IMR-90 (cell line): ENCODE data around the gene STK35. TPM values are rescaled to one million over a fixed set of nuclear protein-coding genes. Genes with fewer than 3 reads are reported as not detected.

Experiments
- ATAC-seq: fragments of 200-7000 bp; cut with Tn5 transposase; 2 replicates; pipeline ENCODE4 v1.9.1; 2020; ENCODE audit warnings: low read depth, mild to moderate bottlenecking, moderate library complexity
- BruUV-seq: library from RNA; stranded (reverse); fragments of 400-500 nt; replicated peaks from 2 replicates; lab custom pipeline; 2021; lab: Mats Ljungman, UMichigan
- CTCF ChIA-PET: fragments of 300-600 bp; formaldehyde crosslinking; extraction: SDS; loops from one replicate; lab custom pipeline; 2021; ENCODE audit warnings: antibody characterized with exemption; lab: Yijun Ruan, JAX
- POLR2A ChIA-PET: fragments of 300-600 bp; sonication (Branson Sonifier 250); formaldehyde crosslinking; loops from one replicate; lab custom pipeline; 2022; ENCODE audit warnings: antibody characterized with exemption; ENCODE audit not compliant: unreplicated experiment; lab: Charles Lee
- DNase-seq: peaks from one replicate; pipeline ENCODE4 v3.0.0; 2013
- H2AFZ ChIP-seq: replicated peaks from 2 replicates; pipeline ENCODE3; 2013; ENCODE audit warnings: low read length, mild to moderate bottlenecking; ENCODE audit not compliant: poor library complexity
- H2AK5ac ChIP-seq: 2 replicates; pipeline ENCODE4 v1.6.1; 2013; ENCODE audit warnings: low read depth, low read length, inconsistent platforms
- H2AK9ac ChIP-seq: replicated peaks from 2 replicates; pipeline ENCODE3; 2013; ENCODE audit warnings: mild to moderate bottlenecking, low read depth, low read length, moderate library complexity; ENCODE audit not compliant: poor library complexity
- H2BK120ac ChIP-seq: 2 replicates; pipeline ENCODE4 v1.6.1; 2013; ENCODE audit warnings: low read depth, low read length, inconsistent platforms
- H2BK15ac ChIP-seq: 3 replicates; pipeline ENCODE4 v1.6.1; 2013; ENCODE audit warnings: low read depth, low read length, inconsistent platforms
- H2BK20ac ChIP-seq: 2 replicates; pipeline ENCODE4 v1.6.1; 2013; ENCODE audit warnings: low read depth, mild to moderate bottlenecking, inconsistent platforms, low read length, moderate library complexity
- H2BK5ac ChIP-seq: 2 replicates; pipeline ENCODE4 v1.6.1; 2013; ENCODE audit warnings: mild to moderate bottlenecking, low read depth, low read length, inconsistent platforms; ENCODE audit not compliant: poor library complexity, severe bottlenecking
- H3K14ac ChIP-seq: replicated peaks from 2 replicates; pipeline ENCODE4 v1.6.1; 2013; ENCODE audit warnings: low read depth, low read length, inconsistent platforms
- H3K18ac ChIP-seq: 2 replicates; pipeline ENCODE4 v1.6.1; 2013; ENCODE audit warnings: low read depth, low read length, control low read depth
- H3K23ac ChIP-seq: 2 replicates; pipeline ENCODE4 v1.6.1; 2013; ENCODE audit warnings: low read depth, low read length, inconsistent platforms
- H3K27ac ChIP-seq: 2 replicates; pipeline ENCODE4 v1.5.1; 2013; ENCODE audit warnings: mild to moderate bottlenecking, control low read depth, low read length; ENCODE audit not compliant: insufficient read depth
- H3K27me3 ChIP-seq: 2 replicates; pipeline ENCODE4 v1.6.1; 2013; ENCODE audit warnings: low read length; ENCODE audit not compliant: control insufficient read depth, insufficient read depth
- H3K36me3 ChIP-seq: 2 replicates; pipeline ENCODE4 v1.6.1; 2013; ENCODE audit warnings: low read length, mixed read lengths; ENCODE audit not compliant: control insufficient read depth, insufficient read depth
- H3K4ac ChIP-seq: 2 replicates; pipeline ENCODE4 v1.6.1; 2013; ENCODE audit warnings: low read depth, low read length, inconsistent platforms
- H3K4me1 ChIP-seq: 2 replicates; pipeline ENCODE4 v1.6.1; 2013; ENCODE audit warnings: low read length, mixed read lengths; ENCODE audit not compliant: control insufficient read depth, insufficient read depth
- H3K4me2 ChIP-seq: 2 replicates; pipeline ENCODE4 v1.6.1; 2013; ENCODE audit warnings: low read depth, mild to moderate bottlenecking, control low read depth, low read length, moderate library complexity
- H3K4me3 ChIP-seq: 2 replicates; pipeline ENCODE4 v1.5.1; 2013; ENCODE audit warnings: low read depth, mild to moderate bottlenecking, control low read depth, low read length, moderate library complexity; ENCODE audit not compliant: insufficient read depth
- H3K56ac ChIP-seq: 2 replicates; pipeline ENCODE4 v1.6.1; 2013; ENCODE audit warnings: low read length, inconsistent platforms; ENCODE audit not compliant: insufficient read depth; ENCODE audit errors: extremely low read depth
- H3K79me1 ChIP-seq, 2 experiments: 2 replicates each; pipeline ENCODE4 v1.6.1; 2013; ENCODE audit warnings: low read length in 2 of 2, inconsistent platforms in 1 of 2, low read depth in 1 of 2
- H3K9ac ChIP-seq: 2 replicates; pipeline ENCODE4 v1.6.1; 2013; ENCODE audit warnings: low read depth, low read length, control low read depth
- H3K9me1 ChIP-seq: 2 replicates; pipeline ENCODE4 v1.6.1; 2013; ENCODE audit warnings: low read length, inconsistent platforms; ENCODE audit not compliant: insufficient read depth
- H3K9me3 ChIP-seq: 2 replicates; pipeline ENCODE4 v1.6.1; 2013; ENCODE audit warnings: low read length; ENCODE audit not compliant: control insufficient read depth, insufficient read depth
- H4K20me1 ChIP-seq: 2 replicates; pipeline ENCODE4 v1.6.1; 2013; ENCODE audit warnings: low read length, inconsistent platforms; ENCODE audit not compliant: insufficient read depth
- H4K5ac ChIP-seq: 2 replicates; pipeline ENCODE4 v1.6.1; 2013; ENCODE audit warnings: mild to moderate bottlenecking, low read depth, low read length, control low read depth
- H4K8ac ChIP-seq, 2 experiments: 2 replicates each; pipeline ENCODE4 v1.6.1; 2013; ENCODE audit warnings: low read depth in 2 of 2, low read length in 2 of 2, control low read depth in 1 of 2, inconsistent platforms in 1 of 2
- H4K91ac ChIP-seq: 2 replicates; pipeline ENCODE4 v1.6.1; 2013; ENCODE audit warnings: low read depth, low read length, inconsistent platforms; ENCODE audit not compliant: insufficient read depth
- BHLHE40 ChIP-seq: fragments of 150-350 bp; IDR thresholded peaks from 2 replicates; pipeline ENCODE4 v1.6.1; 2016; ENCODE audit warnings: mild to moderate bottlenecking, low read depth, low read length
- CEBPB ChIP-seq: IDR thresholded peaks from 2 replicates; pipeline ENCODE4 v1.6.1; 2012; ENCODE audit warnings: low read depth, low read length, improper control_type of control experiment
- CHD1 ChIP-seq: IDR thresholded peaks from 2 replicates; pipeline ENCODE4 v1.6.1; 2012; ENCODE audit warnings: low read depth, low read length, improper control_type of control experiment
- CTCF ChIP-seq: conservative IDR thresholded peaks from 2 replicates; pipeline ENCODE4 v1.5.1; 2012; ENCODE audit warnings: mild to moderate bottlenecking, low read depth, low read length, improper control_type of control experiment
- MAZ ChIP-seq: IDR thresholded peaks from 2 replicates; pipeline ENCODE4 v1.6.1; 2012; ENCODE audit warnings: low read depth, mild to moderate bottlenecking, low read length, improper control_type of control experiment, moderate library complexity, borderline replicate concordance
- MXI1 ChIP-seq: IDR thresholded peaks from 2 replicates; pipeline ENCODE4 v1.6.1; 2012; ENCODE audit warnings: low read depth, mild to moderate bottlenecking, low read length, moderate library complexity, borderline replicate concordance
- RAD21 ChIP-seq: IDR thresholded peaks from 2 replicates; pipeline ENCODE4 v1.6.1; 2012; ENCODE audit warnings: low read length, improper control_type of control experiment
- RCOR1 ChIP-seq: IDR thresholded peaks from 2 replicates; pipeline ENCODE4 v1.6.1; 2012; ENCODE audit warnings: mild to moderate bottlenecking, low read length, improper control_type of control experiment; ENCODE audit not compliant: insufficient replicate concordance
- SMC3 ChIP-seq: fragments of 150-350 bp; IDR thresholded peaks from 2 replicates; pipeline ENCODE4 v1.6.1; 2016; ENCODE audit warnings: low read depth, mild to moderate bottlenecking, antibody characterized with exemption, low read length, moderate library complexity
- USF2 ChIP-seq: fragments of 150-350 bp; IDR thresholded peaks from 2 replicates; pipeline ENCODE4 v1.6.1; 2017; ENCODE audit warnings: mild to moderate bottlenecking, antibody characterized with exemption, low read length, low read depth
- WGBS, 2 experiments: methylation state at CpG; one replicate each; pipeline versions ENCODE4 v1.1.5 to v1.1.7; 2013; ENCODE audit warnings: missing lambda C conversion rate in 2 of 2; ENCODE audit not compliant: insufficient read length in 1 of 2; ENCODE audit errors: extremely low coverage in 2 of 2; 5-methylcytosine and 5-hydroxymethylcytosine counted together
- dilution Hi-C: fragments of 300-500 bp; cut with HindIII; formaldehyde crosslinking; loops from one replicate; pipeline ENCODE4 v1.14.3; 2018; ENCODE audit warnings: low sequenced_read_pairs; ENCODE audit not compliant: unreplicated experiment
- in situ Hi-C: fragments of 300-500 bp; cut with MboI; formaldehyde crosslinking; loops from 3 replicates; pipeline ENCODE4 v1.14.3; 2019; ENCODE audit warnings: low sequenced_read_pairs, inconsistent platforms, mixed read lengths
- intact Hi-C: fragments of 100-400 bp; cut with micrococcal nuclease; formaldehyde crosslinking; loops from 2 replicates; pipeline ENCODE4 v1.10.0; 2022
- polyA plus RNA-seq, 3 experiments: library from polyadenylated mRNA; depleted of rRNA; stranded (reverse); fragments of >200 nt; gene quantifications; 2 replicates each; pipeline ENCODE4 v1.2.3, GENCODE V29; 2012; ENCODE audit warnings: low replicate concordance in 1 of 3
- total RNA-seq: library from RNA; depleted of rRNA; stranded (reverse); fragments of >200 nt; gene quantifications from 2 replicates; pipeline ENCODE4 v1.2.3, GENCODE V29; 2012

STK35 gene
- total and polyA plus RNA-seq, 2 of the 4 experiments (the other 2 are of a cell fraction): 11.1 to 12.0 TPM

- Histone ChIP-seq H3K4me1 (peaks cover 30% of the 10 kb centered on the region), H3K23ac (no peak overlapping the region), H3K4me3 (no peak overlapping the region), H3K79me1 (peaks cover 60 to 93% of the 10 kb centered on the region in 2 experiments), H3K9me1 (peaks cover 44% of the 10 kb centered on the region), H4K5ac (no peak overlapping the region), H3K9me3 (no peaks in the 10 kb centered on the region), H2BK15ac (no peak overlapping the region), H3K56ac (no peak overlapping the region), H4K91ac (no peak overlapping the region), H2AK5ac (no peak overlapping the region), H3K27me3 (no peaks in the 10 kb centered on the region), H3K4me2 (no peak overlapping the region), H4K20me1 (peaks cover 71% of the 10 kb centered on the region), H2AK9ac (no peak overlapping the region), H3K4ac (no peak overlapping the region), H3K36me3 (0 out of 2 replicates have a peak, but pooled peaks cover 2% of the 10 kb centered on the region), H2AFZ (no peak overlapping the region), H3K27ac (no peak overlapping the region), H2BK5ac (no peak overlapping the region), H2BK120ac (no peak overlapping the region), H3K9ac (no peak overlapping the region), H3K14ac (no peak overlapping the region), H2BK20ac (no peak overlapping the region), H3K18ac (no peak overlapping the region), H4K8ac (no peak overlapping the region)
- ATAC-seq (no peak), DNase-seq (no peak)
- dilution Hi-C loops (no loop called here), in situ Hi-C loops (no loop called here), intact Hi-C loops (no loop called here)
- TF ChIP-seq RAD21: no peak
- TF ChIP-seq MAZ: no peak
- no peak for TF ChIP-seq CEBPB
- no peak for TF ChIP-seq MXI1
- no peak for TF ChIP-seq BHLHE40
- TF ChIP-seq SMC3: no peak
- no peak for TF ChIP-seq USF2
- no peak for TF ChIP-seq CHD1
- no peak for TF ChIP-seq RCOR1
- TF ChIP-seq CTCF: no peak
- WGBS, 2 experiments: 83% methylated on average over 1 of the region's 6 CpGs; no CpG with 5 or more reads in 1 of the 2 experiments
- ChIA-PET CTCF (no interaction called here), POLR2A (no interaction called here)
- BruUV-seq: no TSS peak
Measured at GRCh38 chr20:2128542-2128941, 26.9 kb downstream of the STK35 start.
